Putamen (tissue), 1 donor: Measurements from ENCODE around the gene DNAH8.
"Not testable (repeated sequence)": the region's sequence is repeated elsewhere in the genome, so short reads cannot be mapped to it uniquely, and the experiment has no call there.

ENCODE experiments used
- DNase-seq: peaks from one replicate; pipeline ENCODE4 v3.0.0-alpha.2; 2016; ENCODE audit warnings: low spot score

Gene DNAH8

DNA sequence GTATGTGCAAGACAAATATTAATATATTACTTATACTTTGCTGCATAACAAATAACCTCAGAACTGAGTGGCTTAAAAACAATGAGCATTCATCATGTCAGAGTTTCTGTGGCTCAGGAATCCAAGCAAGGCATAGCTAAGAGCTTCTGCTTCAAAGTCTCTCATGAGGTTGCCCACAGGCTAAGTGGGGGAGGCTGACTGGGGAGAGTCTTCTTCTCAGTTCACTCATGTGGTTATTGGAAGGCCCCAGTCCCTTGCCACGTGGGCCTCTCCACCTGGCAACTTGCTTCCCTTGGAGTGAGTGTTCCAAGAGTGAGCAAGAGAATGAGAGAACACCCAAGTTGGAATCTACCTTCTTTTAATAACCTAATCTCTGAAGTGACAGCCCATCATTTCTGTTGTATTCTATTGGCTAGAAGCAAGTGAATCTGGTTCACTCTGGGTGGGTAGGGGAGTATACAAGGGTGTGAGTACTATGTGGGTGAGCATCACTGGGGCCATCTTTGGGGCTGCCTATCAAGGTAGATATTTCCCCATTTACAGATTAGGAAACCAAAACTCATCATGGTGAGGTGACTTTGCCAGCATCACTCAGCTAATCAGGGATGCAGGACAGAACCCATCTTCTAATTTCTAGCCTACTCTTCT is 36.0 kb downstream of the DNAH8 start:
- DNase-seq: no peak

DNA sequence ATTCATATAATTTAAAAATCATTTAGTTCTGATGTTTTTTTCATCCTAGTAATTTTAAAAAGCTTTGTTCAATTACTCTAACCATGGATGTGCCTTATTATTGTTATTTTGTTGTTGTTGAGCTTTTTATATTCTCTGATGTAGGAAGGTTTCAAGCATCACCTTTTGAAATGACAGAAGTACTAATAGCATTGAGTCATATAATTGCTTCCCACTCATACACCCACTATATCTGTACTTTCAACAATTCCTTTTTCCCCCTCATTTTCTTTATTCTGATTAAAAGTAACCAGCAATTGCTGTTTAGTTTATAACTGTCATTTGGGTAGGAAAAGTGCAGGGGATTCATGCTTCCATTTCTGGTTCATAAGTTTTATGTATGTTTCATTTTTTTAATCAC is 38.6 kb downstream of the DNAH8 start:
- peak; percentile 46 for DNase-seq

- DNase-seq: no peak
These were observed 40.1 kb downstream of the DNAH8 start for GRCh38 chr6:38755207-38755606.

DNA sequence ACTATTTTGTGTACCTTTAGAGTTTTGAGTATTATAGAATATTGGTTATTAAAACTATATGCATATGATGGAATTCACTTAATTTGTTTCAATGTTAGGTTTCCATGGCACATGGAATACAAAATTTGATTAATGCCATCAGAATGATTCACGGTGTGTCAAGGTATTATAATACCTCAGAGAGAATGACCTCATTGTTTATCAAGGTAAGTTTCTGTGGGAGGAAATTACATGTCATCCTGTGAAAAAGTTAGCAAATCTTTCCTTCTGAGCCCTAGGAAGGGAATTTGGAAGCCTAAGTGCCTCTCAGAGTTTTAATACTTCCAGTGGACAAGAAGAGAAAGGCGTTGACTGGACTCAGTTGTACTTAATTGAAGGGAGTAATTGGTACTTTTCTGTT is 40.8 kb downstream of the DNAH8 start:
- peak; percentile 42 for DNase-seq

DNA sequence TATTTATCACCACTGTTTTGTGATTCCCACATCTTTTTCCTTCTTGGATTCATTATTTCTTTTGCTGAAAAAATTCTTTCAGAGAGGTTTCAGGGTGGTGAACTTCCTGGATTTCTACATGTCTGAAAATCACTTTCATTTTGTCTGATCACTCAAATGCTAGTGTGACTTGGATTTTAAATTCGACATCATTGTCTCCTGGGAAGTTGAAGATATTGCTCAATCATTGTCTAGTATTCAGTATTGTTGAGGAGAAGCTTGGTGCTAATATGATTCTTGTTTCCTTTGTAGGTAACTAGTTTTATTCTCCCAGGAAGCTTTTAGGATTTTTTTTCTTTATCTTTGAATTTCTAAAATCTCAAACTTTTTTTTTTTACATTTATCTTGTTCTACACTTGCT is 45.0 kb downstream of the DNAH8 start:
- no peak for DNase-seq

GRCh38 chr6:38762848-38763247 is 47.7 kb downstream of the DNAH8 start:
- no peak for DNase-seq

DNA sequence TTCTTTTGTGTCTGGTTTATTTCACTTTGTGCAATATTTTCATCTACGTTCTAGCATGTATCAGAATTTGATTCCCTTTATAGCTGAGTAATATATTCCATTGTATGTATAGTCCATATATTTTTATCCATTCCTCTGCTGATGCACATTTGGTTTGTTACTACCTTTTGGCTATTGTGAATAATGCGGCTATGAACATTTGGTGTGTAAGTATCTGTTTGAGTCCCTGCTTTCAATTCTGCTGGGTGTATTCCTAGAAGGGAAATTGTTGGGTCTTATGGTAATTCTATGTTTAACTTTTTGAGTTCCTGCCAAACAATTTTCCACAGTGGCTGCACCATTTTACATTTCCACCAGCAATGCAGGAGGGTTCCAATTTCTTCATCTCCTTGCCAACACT is 52.4 kb downstream of the DNAH8 start:
- DNase-seq: no peak

- no peak for DNase-seq
These were observed 58.2 kb downstream of the DNAH8 start for GRCh38 chr6:38773338-38773737.

DNA sequence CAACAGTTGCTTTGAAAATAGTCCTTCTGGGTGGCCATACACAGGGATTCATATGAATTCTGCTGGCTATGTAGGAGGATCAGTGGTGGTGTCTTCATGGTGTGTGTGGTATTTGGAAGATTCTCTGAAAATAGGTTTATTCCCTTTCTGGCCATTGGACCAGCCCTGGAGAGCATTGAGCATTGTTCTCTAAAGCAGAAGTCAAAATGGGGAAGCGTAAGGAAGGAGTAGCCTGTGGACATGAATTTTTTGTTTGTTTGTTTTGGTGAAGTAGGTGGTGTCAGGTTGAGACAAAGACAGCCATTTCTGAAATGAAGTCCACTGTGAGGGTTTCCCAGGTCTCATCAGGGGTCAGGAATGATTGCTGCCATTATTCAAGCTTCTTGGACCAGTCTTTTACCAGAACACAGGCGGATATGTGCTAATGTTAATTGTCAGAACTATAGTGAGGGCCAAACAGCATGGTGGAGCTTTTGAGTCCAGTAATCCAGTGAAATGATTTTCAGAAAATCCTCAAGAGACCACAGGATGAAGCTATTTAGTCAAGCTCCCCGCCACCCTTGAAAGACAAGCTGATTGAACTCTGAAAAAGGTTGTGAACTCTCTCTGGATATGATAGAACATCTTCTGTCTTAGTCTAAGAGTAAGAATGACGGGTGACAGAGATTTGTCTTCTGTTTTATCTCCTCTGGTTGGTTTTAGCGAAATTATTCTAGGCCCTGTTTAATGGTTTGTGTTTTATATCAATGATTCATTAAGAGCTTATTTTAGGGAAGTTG is 60.0 kb downstream of the DNAH8 start:
- DNase-seq: no peak

- no peak for DNase-seq
These were observed 60.8 kb downstream of the DNAH8 start for GRCh38 chr6:38775870-38776269.

DNA sequence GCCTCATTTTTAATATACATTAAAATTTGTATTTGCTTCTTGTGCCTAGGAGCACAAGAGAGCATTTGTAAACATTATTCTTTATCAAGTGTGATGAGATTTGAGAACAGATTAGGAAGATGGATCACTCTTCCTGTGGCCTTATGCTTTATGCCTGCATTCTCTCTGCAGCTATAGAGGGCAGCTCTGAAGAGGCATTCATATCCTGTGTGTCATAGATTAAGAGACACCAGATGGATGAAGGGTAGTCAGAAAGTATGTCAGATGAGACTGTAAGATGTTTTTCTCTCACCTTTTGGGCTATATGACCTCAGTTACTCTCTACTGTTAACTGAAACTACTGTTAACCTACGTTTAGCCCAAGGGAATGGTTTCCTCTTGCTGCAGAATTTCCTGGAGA is 61.4 kb downstream of the DNAH8 start:
- no peak for DNase-seq

DNA sequence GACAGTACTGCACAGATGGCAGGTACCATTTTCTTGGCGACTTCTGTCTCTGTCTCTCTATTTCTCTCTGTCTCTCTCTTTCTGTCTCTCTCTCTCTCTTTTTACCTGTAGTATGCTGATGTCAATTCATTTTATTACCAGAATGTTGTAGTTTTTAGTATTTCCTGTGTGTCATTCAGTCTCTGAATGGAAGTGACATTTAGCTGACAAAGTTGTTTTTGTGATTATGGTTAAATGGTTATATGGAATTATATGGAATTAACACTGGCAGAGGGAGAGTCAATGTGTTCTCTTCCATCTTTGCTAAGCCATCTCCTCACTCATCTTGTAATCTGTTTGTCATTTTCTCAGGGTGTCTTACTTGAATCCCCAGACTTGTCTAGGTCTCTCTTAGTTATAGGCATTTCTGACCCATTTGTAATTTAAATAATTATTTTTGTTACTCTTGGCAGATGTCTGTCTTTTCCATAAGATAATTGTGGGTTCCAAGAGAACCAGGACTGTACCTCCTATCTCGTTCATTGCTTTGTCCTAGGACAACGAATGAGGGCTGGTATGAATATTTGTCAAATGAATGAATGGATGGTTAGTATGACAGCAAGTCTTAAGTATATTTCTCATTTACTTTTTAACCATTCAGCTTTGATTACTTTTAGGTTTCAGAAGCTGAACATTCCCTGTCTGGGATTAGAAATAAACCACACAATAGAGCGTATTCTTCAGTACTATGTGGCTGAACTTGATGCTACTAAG is 64.4 kb downstream of the DNAH8 start:
- DNase-seq: no peak

- no peak for DNase-seq
These were observed 67.5 kb downstream of the DNAH8 start for GRCh38 chr6:38782616-38783015.

DNA sequence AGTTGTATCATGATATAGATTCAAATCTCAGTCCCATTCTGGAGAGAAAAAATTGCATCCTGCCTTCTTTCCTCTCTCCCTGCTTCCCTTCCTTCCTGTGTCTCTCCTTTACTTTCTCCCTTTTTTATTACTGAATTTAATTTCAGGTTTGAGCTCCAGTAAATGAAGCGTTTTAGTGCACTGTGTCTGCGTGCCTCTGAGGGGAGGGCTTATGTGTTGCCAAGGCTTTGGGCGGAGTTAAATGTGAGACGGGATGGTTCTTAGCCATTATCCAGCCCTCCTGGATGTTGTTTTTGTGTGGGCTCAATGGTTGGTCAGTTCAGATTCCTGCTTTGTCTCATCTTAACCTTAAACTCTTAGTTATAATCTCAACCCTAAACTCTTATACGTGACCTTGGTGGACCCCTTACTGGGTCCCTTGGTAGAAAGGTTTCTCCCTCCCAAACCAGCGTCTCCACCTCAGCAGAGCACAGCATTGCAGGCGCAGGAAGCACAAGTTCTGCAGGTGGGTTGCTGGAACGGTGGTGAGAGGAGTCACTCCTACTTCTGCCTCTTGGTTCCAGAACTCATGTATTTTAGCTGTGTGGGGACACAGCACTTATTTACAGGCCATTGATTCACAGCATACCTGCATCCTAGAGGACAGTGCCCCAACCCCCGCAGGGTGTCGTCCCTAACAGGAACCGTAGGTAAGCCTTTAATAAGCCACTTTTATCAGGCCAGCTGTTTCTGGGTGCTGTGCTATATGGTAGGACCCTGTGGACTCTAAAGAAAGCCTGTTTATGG is 68.5 kb downstream of the DNAH8 start:
- DNase-seq: peak; percentile 11

GRCh38 chr6:38784506-38785235 is 69.6 kb downstream of the DNAH8 start:
- DNase-seq: peak; percentile 23

GRCh38 chr6:38786486-38786885 is 71.4 kb downstream of the DNAH8 start:
- no peak for DNase-seq

DNA sequence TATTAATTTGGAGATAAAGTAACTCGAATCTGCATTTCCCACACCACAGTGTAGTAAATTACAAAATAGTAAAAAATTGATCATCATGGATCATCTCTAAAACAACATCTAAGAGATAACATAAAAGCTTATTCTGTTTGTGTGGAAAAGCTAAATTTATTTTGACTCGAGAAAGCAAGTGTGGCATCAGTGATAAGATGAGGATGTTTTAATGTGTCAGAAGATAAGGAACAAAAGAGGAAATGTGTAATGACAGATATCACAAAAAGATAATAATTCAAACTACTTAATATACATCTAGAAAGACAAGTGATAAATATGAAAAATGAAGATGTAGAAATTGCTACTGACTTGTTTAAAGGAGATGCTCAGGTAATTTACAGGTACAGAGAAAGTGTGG is 74.1 kb downstream of the DNAH8 start:
- DNase-seq: no peak

- DNase-seq: no peak
These were observed 77.2 kb downstream of the DNAH8 start for GRCh38 chr6:38792356-38792755.

DNA sequence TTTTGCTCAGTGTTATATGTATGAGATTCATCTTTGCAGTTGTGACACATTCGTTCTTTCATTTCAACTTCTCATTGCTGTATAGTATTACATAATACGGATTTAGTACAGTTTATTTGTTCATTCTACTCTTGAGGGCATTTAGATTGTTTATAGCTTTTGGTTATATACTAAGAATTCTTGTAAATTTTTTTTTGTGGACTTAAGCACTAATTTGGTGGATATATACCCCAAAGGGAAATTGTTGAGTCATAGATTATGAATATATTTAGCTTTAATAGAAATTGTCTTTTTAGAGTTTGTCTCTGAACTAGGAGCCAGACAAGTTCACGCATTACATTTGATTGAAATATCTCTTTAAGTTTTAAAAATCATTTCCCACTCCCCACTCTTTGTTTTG is 79.6 kb downstream of the DNAH8 start:
- DNase-seq: no peak

DNA sequence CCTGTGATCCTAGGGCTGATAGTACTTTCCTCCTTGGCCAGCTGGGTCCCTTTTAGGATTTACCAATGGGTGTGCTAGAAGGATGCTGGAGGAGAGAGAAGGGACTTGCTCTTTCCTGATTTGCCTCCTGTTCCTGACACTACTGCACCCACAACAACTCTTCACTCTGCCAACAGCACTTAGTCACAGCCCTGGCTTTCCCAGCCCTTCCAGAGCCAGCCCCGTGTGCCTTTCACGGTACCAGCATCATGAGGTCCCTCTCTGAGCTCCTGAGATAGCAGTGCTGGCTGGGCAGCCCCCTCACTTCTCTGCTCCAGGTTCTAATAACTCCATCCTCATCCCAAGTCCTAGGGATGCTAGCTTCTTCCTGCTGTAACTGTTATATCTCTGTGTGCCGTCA is 80.9 kb downstream of the DNAH8 start:
- no peak for DNase-seq

- not testable (repeated sequence) for DNase-seq
These were observed 81.3 kb downstream of the DNAH8 start for GRCh38 chr6:38796437-38796836.

GRCh38 chr6:38796850-38797249 is 81.7 kb downstream of the DNAH8 start:
- DNase-seq: no peak
